ENCODE results near the gene COX6B2.
A peak's percentile ranks its signal among the peaks of the same experiment; 100 is the strongest.

COX6B2 gene

GRCh38 chr19:55355213-55355821, 798 bp upstream of the COX6B2 start:
- Histone ChIP-seq H3K27me3 (replicated peaks; ENCODE audit: insufficient read depth, low read length) (peaks cover 66% of the 10 kb centered on the region), H3K4me1 (ENCODE audit: low read length) (peaks cover 5% of the 10 kb centered on the region), H3K4me2 (ENCODE audit: low read depth, low read length) (no peak overlapping the region)

GRCh38 chr19:55353803-55354697, 469 bp downstream of the COX6B2 start:
- peak overlapping the region; percentile 4; the same call in 1 of the 2 replicates for H2AFZ ChIP-seq (ENCODE audit: low read length)
- no peaks in the 10 kb centered on the region for H3K9me2 ChIP-seq (replicated peaks; ENCODE audit: insufficient read depth, low read length)
- H3K27me3 ChIP-seq (replicated peaks; ENCODE audit: insufficient read depth, low read length) = peaks cover 66% of the 10 kb centered on the region
- peak overlapping the region; percentile 34; the same call in 1 of the 2 replicates for H3K4me3 ChIP-seq (ENCODE audit: low read length)
- H3K79me2 ChIP-seq (ENCODE audit: low read length) = no peaks in the 10 kb centered on the region
- no peak overlapping the region for H3K9ac ChIP-seq (ENCODE audit: low read length)
- no peaks in the 10 kb centered on the region for H3K36me3 ChIP-seq (replicated peaks; ENCODE audit: insufficient read depth, low read length)
- no peaks in the 10 kb centered on the region for H3K4me1 ChIP-seq (ENCODE audit: low read length)
- H3K4me2 ChIP-seq (ENCODE audit: low read depth, low read length) = peak overlapping the region; percentile 60
- DNase-seq = no peak
- no peak for TF ChIP-seq EZH2phosphoT487 (IDR thresholded peaks at IDR 0.05; ENCODE audit: low read length)
- no peak for TF ChIP-seq CTCF (IDR thresholded peaks at IDR 0.05; ENCODE audit: low read length)
- TF ChIP-seq EZH2 (optimal IDR thresholded peaks at IDR 0.05; ENCODE audit: low read depth, low read length) = no peak
- no peak overlapping the region for H3K27ac ChIP-seq (ENCODE audit: low read length)
- H3F3A ChIP-seq (ENCODE audit: insufficient read depth, low read length) = no peaks in the 10 kb centered on the region; the same call in 1 of the 2 replicates
- no peaks in the 10 kb centered on the region for H3K9me3 ChIP-seq (replicated peaks; ENCODE audit: insufficient read depth, low read length)
- H4K20me1 ChIP-seq (ENCODE audit: insufficient read depth, low read length) = no peaks in the 10 kb centered on the region

More at GRCh38 chr19:55355213-55355821, 798 bp upstream of the COX6B2 start:
- no peaks in the 10 kb centered on the region for H3K9me2 ChIP-seq (replicated peaks; ENCODE audit: insufficient read depth, low read length)
- H4K20me1 ChIP-seq (ENCODE audit: insufficient read depth, low read length) = no peaks in the 10 kb centered on the region
- H3K79me2 ChIP-seq (ENCODE audit: low read length) = no peaks in the 10 kb centered on the region
- no peak for DNase-seq
- H3F3A ChIP-seq (ENCODE audit: insufficient read depth, low read length) = no peaks in the 10 kb centered on the region; the same call in 1 of the 2 replicates
- H3K27ac ChIP-seq (ENCODE audit: low read length) = no peak overlapping the region
- no peak overlapping the region for H3K9ac ChIP-seq (ENCODE audit: low read length)
- H3K4me3 ChIP-seq (ENCODE audit: low read length) = no peak overlapping the region
- no peaks in the 10 kb centered on the region for H3K36me3 ChIP-seq (replicated peaks; ENCODE audit: insufficient read depth, low read length)
- no peak overlapping the region for H2AFZ ChIP-seq (ENCODE audit: low read length)
- TF ChIP-seq CTCF (IDR thresholded peaks at IDR 0.05; ENCODE audit: low read length) = no peak
- TF ChIP-seq EZH2phosphoT487 (IDR thresholded peaks at IDR 0.05; ENCODE audit: low read length) = no peak
- TF ChIP-seq EZH2 (optimal IDR thresholded peaks at IDR 0.05; ENCODE audit: low read depth, low read length) = no peak
- H3K9me3 ChIP-seq (replicated peaks; ENCODE audit: insufficient read depth, low read length) = no peaks in the 10 kb centered on the region

GRCh38 chr19:55353356-55353802, 1.1 kb downstream of the COX6B2 start:
- DNase-seq = no peak
- no peaks in the 10 kb centered on the region; the same call in 1 of the 2 replicates for H3F3A ChIP-seq (ENCODE audit: insufficient read depth, low read length)
- no peak overlapping the region for H3K27ac ChIP-seq (ENCODE audit: low read length)
- peak overlapping the region; percentile 60 for H3K4me2 ChIP-seq (ENCODE audit: low read depth, low read length)
- TF ChIP-seq CTCF (IDR thresholded peaks at IDR 0.05; ENCODE audit: low read length) (no peak), EZH2 (optimal IDR thresholded peaks at IDR 0.05; ENCODE audit: low read depth, low read length) (peak; percentile 55)
- H3K9me2 ChIP-seq (replicated peaks; ENCODE audit: insufficient read depth, low read length) = no peaks in the 10 kb centered on the region
- H3K9me3 ChIP-seq (replicated peaks; ENCODE audit: insufficient read depth, low read length) = no peaks in the 10 kb centered on the region
- no peaks in the 10 kb centered on the region for H3K4me1 ChIP-seq (ENCODE audit: low read length)
- H3K4me3 ChIP-seq (ENCODE audit: low read length) = peak overlapping the region; percentile 34; the same call in 1 of the 2 replicates
- peaks cover 66% of the 10 kb centered on the region for H3K27me3 ChIP-seq (replicated peaks; ENCODE audit: insufficient read depth, low read length)
- H2AFZ ChIP-seq (ENCODE audit: low read length) = 0 out of 2 replicates have a peak overlapping the region, but pooled peaks have one; percentile 4
- H3K9ac ChIP-seq (ENCODE audit: low read length) = no peak overlapping the region
- no peaks in the 10 kb centered on the region for H4K20me1 ChIP-seq (ENCODE audit: insufficient read depth, low read length)
- H3K79me2 ChIP-seq (ENCODE audit: low read length) = no peaks in the 10 kb centered on the region
- no peaks in the 10 kb centered on the region for H3K36me3 ChIP-seq (replicated peaks; ENCODE audit: insufficient read depth, low read length)

All from MM.1S (cell line).